Right cardiac atrium (tissue), 5 donors: ENCODE results near the gene LRMDA. TPM values are rescaled to one million over a fixed set of nuclear protein-coding genes. Genes with fewer than 3 reads are reported as not detected.

Experiments
- ATAC-seq, 2 donors: fragments of 200-7000 bp; cut with Tn5 transposase; one replicate each; pipeline versions ENCODE4 v1.8.0 to v1.9.1; 2020; ENCODE audit warnings: moderate library complexity in 2 of 2, mild to moderate bottlenecking in 1 of 2
- DNase-seq, 3 donors: peaks; one replicate each; pipeline ENCODE4 v3.0.0-alpha.2; 2020
- H3K27ac ChIP-seq: one replicate; pipeline ENCODE4 v1.5.1; 2013; ENCODE audit warnings: mild to moderate bottlenecking, low read length, control low read depth, moderate library complexity
- H3K27me3 ChIP-seq: one replicate; pipeline ENCODE4 v1.6.1; 2013; ENCODE audit not compliant: control insufficient read depth, insufficient read depth
- H3K4me1 ChIP-seq: one replicate; pipeline ENCODE4 v1.6.1; 2013; ENCODE audit warnings: low read length; ENCODE audit not compliant: control insufficient read depth, insufficient read depth
- H3K4me3 ChIP-seq: one replicate; pipeline ENCODE4 v1.5.1; 2013; ENCODE audit warnings: low read length, control low read depth
- H3K9me3 ChIP-seq: one replicate; pipeline ENCODE4 v1.6.1; 2013; ENCODE audit warnings: low read length; ENCODE audit not compliant: control insufficient read depth
- WGBS: extraction: QIAGEN DNeasy Blood & Tissue Kit; methylation state at CpG from one replicate; pipeline ENCODE4 v1.1.7; 2013; 5-methylcytosine and 5-hydroxymethylcytosine counted together
- intact Hi-C, 4 donors: fragments of 100-400 bp; cut with DNase I; formaldehyde crosslinking; loops; one replicate each; pipeline versions ENCODE4 v1.11.0 to v1.14.0; 2022 to 2023
- polyA plus RNA-seq: library from polyadenylated mRNA; stranded (reverse); fragments of 200-250 nt; gene quantifications from one replicate; pipeline ENCODE4 v1.2.3, GENCODE V29; 2013
- total RNA-seq, 4 donors: library from RNA; stranded (reverse); fragmentation: NEBNext Ultra II Directional; extraction: Animal tissue kit (Norgen Biotek cat#: 25700); gene quantifications; one replicate each; pipeline ENCODE4 v1.2.1, GENCODE V29; 2021
- donor health status: healthy with polysubstance abuse.
- donor health status: DM: no; HTN: yes; CAD: no.
- donor health status: DM: no; HTN: no; CAD: no.
- donor health status: DM: no; HTN: yes; CAD: no; lungs with severe emphysema.
- donor health status: DM: yes; HTN: yes; CAD: no.

LRMDA gene
- total and polyA plus RNA-seq, 5 donors, result 42.7 to 97.9 (median 48.8) TPM

- DNase-seq (no peak), ATAC-seq (no peak)
- H3K9me3 ChIP-seq, result no peaks in the 10 kb centered on the region
- intact Hi-C loops, result no loop called here
- WGBS, result 88% methylated on average over 5 of the region's 5 CpGs
- H3K4me3 ChIP-seq, result no peak overlapping the region
- no peak overlapping the region for H3K27ac ChIP-seq
- no peaks in the 10 kb centered on the region for H3K27me3 ChIP-seq
- H3K4me1 ChIP-seq, result no peaks in the 10 kb centered on the region
These were observed 134.1 kb downstream of the LRMDA start for GRCh38 chr10:75565286-75566251.

GRCh38 chr10:75568450-75569130 lies 137.2 kb downstream of the LRMDA start:
- intact Hi-C loops, result no loop called here
- WGBS, result 96% methylated on average over 1 of the region's 1 CpG
- H3K4me1 ChIP-seq, result no peaks in the 10 kb centered on the region
- no peak overlapping the region for H3K4me3 ChIP-seq
- H3K27me3 ChIP-seq, result no peaks in the 10 kb centered on the region
- ATAC-seq, result no peak
- H3K27ac ChIP-seq, result no peak overlapping the region
- no peaks in the 10 kb centered on the region for H3K9me3 ChIP-seq
- no peak for DNase-seq

- Histone ChIP-seq H3K27me3 (no peaks in the 10 kb centered on the region), H3K4me3 (no peak overlapping the region), H3K4me1 (no peaks in the 10 kb centered on the region), H3K27ac (no peak overlapping the region), H3K9me3 (no peaks in the 10 kb centered on the region)
- DNase-seq, result no peak
- 54% methylated on average over 1 of the region's 1 CpG for WGBS
- ATAC-seq, result no peak
- intact Hi-C loops, result no loop called here
These were observed 138.1 kb downstream of the LRMDA start for GRCh38 chr10:75569506-75569905.

GRCh38 chr10:75572478-75572877 lies 141.1 kb downstream of the LRMDA start:
- H3K27ac ChIP-seq, result no peak overlapping the region
- ATAC-seq (no peak), DNase-seq (no peak)
- no peaks in the 10 kb centered on the region for H3K27me3 ChIP-seq
- no peak overlapping the region for H3K4me3 ChIP-seq
- no peaks in the 10 kb centered on the region for H3K9me3 ChIP-seq
- intact Hi-C loops, result no loop called here
- no peaks in the 10 kb centered on the region for H3K4me1 ChIP-seq
- 97% methylated on average over 2 of the region's 2 CpGs for WGBS

- 72% methylated on average over 4 of the region's 4 CpGs for WGBS
- DNase-seq, result no peak
- H3K4me1 ChIP-seq, result no peaks in the 10 kb centered on the region
- intact Hi-C loops, result no loop called here
- H3K4me3 ChIP-seq, result no peak overlapping the region
- no peaks in the 10 kb centered on the region for H3K27me3 ChIP-seq
- ATAC-seq, result no peak
- no peak overlapping the region for H3K27ac ChIP-seq
- no peaks in the 10 kb centered on the region for H3K9me3 ChIP-seq
These were observed 144.5 kb downstream of the LRMDA start for GRCh38 chr10:75575940-75576339.

- WGBS, result 98% methylated on average over 1 of the region's 1 CpG
- Histone ChIP-seq H3K4me1 (no peaks in the 10 kb centered on the region), H3K27me3 (no peaks in the 10 kb centered on the region), H3K27ac (no peak overlapping the region), H3K4me3 (no peak overlapping the region), H3K9me3 (no peaks in the 10 kb centered on the region)
- intact Hi-C loops, result no loop called here
- ATAC-seq (no peak), DNase-seq (no peak)
These were observed 150.7 kb downstream of the LRMDA start for GRCh38 chr10:75582102-75582501.

GRCh38 chr10:75585294-75585693 lies 153.9 kb downstream of the LRMDA start:
- Histone ChIP-seq H3K4me3 (no peak overlapping the region), H3K9me3 (no peaks in the 10 kb centered on the region), H3K4me1 (no peaks in the 10 kb centered on the region), H3K27me3 (no peaks in the 10 kb centered on the region), H3K27ac (no peak overlapping the region)
- intact Hi-C loops, result no loop called here
- no peak for ATAC-seq
- WGBS, result 98% methylated on average over 1 of the region's 1 CpG
- no peak for DNase-seq

- Histone ChIP-seq H3K9me3 (no peaks in the 10 kb centered on the region), H3K4me1 (no peaks in the 10 kb centered on the region), H3K27ac (no peak overlapping the region), H3K4me3 (no peak overlapping the region), H3K27me3 (no peaks in the 10 kb centered on the region)
- intact Hi-C loops, result no loop called here
- WGBS, result 93% methylated on average over 1 of the region's 1 CpG
- ATAC-seq (no peak), DNase-seq (no peak)
These were observed 155.4 kb downstream of the LRMDA start for GRCh38 chr10:75586814-75587213.

- DNase-seq (no peak), ATAC-seq (no peak)
- Histone ChIP-seq H3K27ac (no peak overlapping the region), H3K4me3 (no peak overlapping the region), H3K27me3 (no peaks in the 10 kb centered on the region), H3K9me3 (no peaks in the 10 kb centered on the region), H3K4me1 (no peaks in the 10 kb centered on the region)
- 68% methylated on average over 1 of the region's 1 CpG for WGBS
- intact Hi-C loops, result no loop called here
These were observed 156.6 kb downstream of the LRMDA start for GRCh38 chr10:75588031-75588430.

- Histone ChIP-seq H3K27ac (no peak overlapping the region), H3K4me3 (no peak overlapping the region), H3K27me3 (no peaks in the 10 kb centered on the region), H3K9me3 (no peaks in the 10 kb centered on the region), H3K4me1 (no peaks in the 10 kb centered on the region)
- DNase-seq, result no peak
- 93% methylated on average over 3 of the region's 3 CpGs for WGBS
- ATAC-seq, result no peak
- intact Hi-C loops, result no loop called here
These were observed 158.7 kb downstream of the LRMDA start for GRCh38 chr10:75589895-75590654.
